HepG2 (cell line): ENCODE results near the gene DCTN4. TPM values are rescaled to one million over a fixed set of nuclear protein-coding genes. Genes with fewer than 3 reads are reported as not detected.

Experiments
- ARID4A ChIP-seq: sonication (generic); formaldehyde crosslinking; IDR thresholded peaks from 2 replicates; pipeline ENCODE4 v1.5.0; 2020; ENCODE audit warnings: mild to moderate bottlenecking, missing genetic modification reagents, borderline replicate concordance
- CCDC6 ChIP-seq: sonication (generic); formaldehyde crosslinking; IDR thresholded peaks from 2 replicates; pipeline ENCODE4 v1.8.1; 2022; ENCODE audit warnings: mild to moderate bottlenecking, missing genetic modification reagents, moderate library complexity
- CENPX ChIP-seq: sonication (generic); formaldehyde crosslinking; IDR thresholded peaks from 2 replicates; pipeline ENCODE4 v1.9.0; 2021; ENCODE audit warnings: mild to moderate bottlenecking, missing genetic modification reagents, moderate library complexity
- DPF2 ChIP-seq: sonication (generic); formaldehyde crosslinking; IDR thresholded peaks from 2 replicates; pipeline ENCODE4 v1.4.0; 2020; ENCODE audit warnings: mild to moderate bottlenecking, low read depth, missing genetic modification reagents, borderline replicate concordance
- ERF ChIP-seq: IDR thresholded peaks from 2 replicates; pipeline ENCODE4 v1.6.1; 2018; ENCODE audit warnings: missing biosample characterization, missing genetic modification reagents
- HMG20B ChIP-seq: conservative IDR thresholded peaks from 2 replicates; pipeline ENCODE4 v1.6.1; 2016; ENCODE audit warnings: missing genetic modification reagents, missing compliant biosample characterization
- HNF4A ChIP-seq: sonication (generic); formaldehyde crosslinking; IDR thresholded peaks from 2 replicates; pipeline ENCODE4 v1.4.0; 2020; ENCODE audit warnings: missing genetic modification reagents
- HOXD1 ChIP-seq: sonication (generic); formaldehyde crosslinking; IDR thresholded peaks from 2 replicates; pipeline ENCODE4 v1.5.0; 2020; ENCODE audit warnings: missing genetic modification reagents
- IKZF4 ChIP-seq: sonication (generic); formaldehyde crosslinking; IDR thresholded peaks from 2 replicates; pipeline ENCODE4 v1.5.1; 2020; ENCODE audit warnings: borderline replicate concordance, mild to moderate bottlenecking, low read depth, missing genetic modification reagents; ENCODE audit errors: not compliant biosample characterization
- MYNN ChIP-seq: sonication (generic); formaldehyde crosslinking; IDR thresholded peaks from 2 replicates; pipeline ENCODE4 v1.4.0; 2020; ENCODE audit warnings: mild to moderate bottlenecking, low read depth, missing genetic modification reagents
- NR2F6 ChIP-seq, 2 experiments: IDR thresholded peaks; 2 replicates each; pipeline ENCODE4 v1.6.1; 2016; ENCODE audit warnings: antibody characterized with exemption in 1 of 2, mild to moderate bottlenecking in 1 of 2
- SNAI1 ChIP-seq: sonication (generic); formaldehyde crosslinking; IDR thresholded peaks from 2 replicates; pipeline ENCODE4 v1.5.0; 2020; ENCODE audit warnings: mild to moderate bottlenecking, missing genetic modification reagents, borderline replicate concordance
- THAP11 ChIP-seq: IDR thresholded peaks from 2 replicates; pipeline ENCODE4 v1.6.1; 2016; ENCODE audit warnings: missing biosample characterization, missing genetic modification reagents
- ZBTB14 ChIP-seq: sonication (generic); formaldehyde crosslinking; IDR thresholded peaks from 2 replicates; pipeline ENCODE4 v1.4.0; 2020; ENCODE audit warnings: missing genetic modification reagents
- ZNF543 ChIP-seq: sonication (generic); formaldehyde crosslinking; IDR thresholded peaks from 2 replicates; pipeline ENCODE4 v1.4.0; 2020; ENCODE audit warnings: mild to moderate bottlenecking, missing genetic modification reagents
- ZNF670 ChIP-seq: sonication (generic); formaldehyde crosslinking; IDR thresholded peaks from 2 replicates; pipeline ENCODE4 v1.8.0; 2022; ENCODE audit warnings: mild to moderate bottlenecking, missing genetic modification reagents, borderline replicate concordance
- ZNF709 ChIP-seq: sonication (generic); formaldehyde crosslinking; IDR thresholded peaks from 2 replicates; pipeline ENCODE4 v1.5.0; 2020; ENCODE audit warnings: mild to moderate bottlenecking, missing genetic modification reagents
- ZNF83 ChIP-seq: sonication (generic); formaldehyde crosslinking; IDR thresholded peaks from 2 replicates; pipeline ENCODE4 v1.4.0; 2020; ENCODE audit warnings: missing genetic modification reagents, mild to moderate bottlenecking, borderline replicate concordance
- ZSCAN20 ChIP-seq: sonication (generic); formaldehyde crosslinking; IDR thresholded peaks from 2 replicates; pipeline ENCODE4 v1.4.0; 2020; ENCODE audit warnings: missing genetic modification reagents, mild to moderate bottlenecking, borderline replicate concordance
- polyA plus RNA-seq, 8 experiments: library from polyadenylated mRNA; depleted of rRNA in 3 of 8; stranded (reverse) in 7 of 8; unstranded in 1 of 8; fragments of >200 nt; fragmentation: Illumina TruSeq in 4 of 8; extraction: Trizol in 4 of 8; gene quantifications; 2 replicates each; pipeline versions ENCODE4 v1.2.1 to v1.2.3, GENCODE V29; 2011 to 2016; ENCODE audit warnings: low read depth in 4 of 8, missing spikeins in 1 of 8, mixed read lengths in 1 of 8; ENCODE audit not compliant: insufficient read depth in 1 of 8
- total RNA-seq, 5 experiments: library from RNA; depleted of rRNA; stranded (reverse); fragments of >200 nt; fragmentation: Illumina TruSeq; extraction: Trizol; gene quantifications; 2 replicates each; pipeline ENCODE4 v1.2.3, GENCODE V29; 2016; ENCODE audit warnings: low read depth in 1 of 5
- TF ChIP-seq, protein P1 (sequence below): sonication (generic); formaldehyde crosslinking; IDR thresholded peaks from 2 replicates; pipeline ENCODE4 v1.4.0; 2020; ENCODE audit warnings: missing genetic modification reagents

The DCTN4 gene
- total and polyA plus RNA-seq, 2 of the 13 experiments (the other 11 are each of a cell fraction or from before 2014, with no cell fraction given) = 24.1 to 26.9 TPM

DNA sequence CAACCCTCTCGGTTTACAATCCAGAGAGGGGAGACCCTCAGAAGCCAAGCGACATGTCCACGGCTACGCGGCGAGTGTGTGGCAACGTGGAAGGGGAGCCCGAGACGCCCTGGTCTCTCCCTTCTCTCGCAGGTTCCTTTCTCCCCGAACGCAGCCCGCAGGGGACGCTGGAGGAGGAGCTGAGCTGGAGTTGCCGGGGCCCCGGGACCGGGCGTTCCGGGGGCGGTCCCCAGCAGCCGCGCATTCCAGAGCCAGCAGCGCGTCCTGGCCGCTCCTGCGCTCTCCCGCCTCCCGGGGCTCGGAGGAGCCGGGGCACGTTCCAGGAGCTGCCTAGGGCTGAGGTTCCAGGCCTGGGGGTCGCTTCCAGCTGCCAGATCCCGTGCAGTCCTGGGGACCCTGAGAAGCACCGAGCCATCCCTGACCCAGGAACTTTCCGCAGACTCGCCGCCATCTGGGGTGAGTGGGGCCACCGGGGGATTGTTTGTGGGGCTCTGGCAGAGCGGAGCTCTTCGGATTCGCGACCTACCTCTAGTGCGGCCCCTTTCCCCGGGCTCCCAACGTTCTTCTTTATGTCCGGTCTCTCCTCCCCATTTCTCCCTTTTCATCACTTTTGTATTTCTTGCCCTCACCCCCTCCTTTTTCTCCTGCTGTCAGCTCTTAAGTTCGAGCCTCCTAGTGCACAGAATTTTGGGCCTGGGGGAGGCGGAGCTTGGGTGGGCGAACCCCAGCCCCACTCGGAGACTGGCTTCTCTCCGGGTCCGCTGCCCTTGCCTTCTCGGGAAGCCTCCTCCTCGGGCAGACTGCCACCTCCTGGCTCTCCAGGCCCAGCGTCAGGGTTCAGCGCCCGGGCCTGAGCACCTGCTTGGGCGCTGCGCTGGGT, 19.9 kb upstream of the DCTN4 start, which contains the start of gene SMIM3 (continued):
- TF ChIP-seq SNAI1 (CRISPR knock-in tag) = 0 out of 2 replicates have a peak, but pooled peaks have one; percentile 26
- TF ChIP-seq ZNF83 (CRISPR knock-in tag) = peak; percentile 64; the same call in 1 of the 2 replicates
- TF ChIP-seq NR2F6 (IDR thresholded peaks at IDR 0.05) = no peak
- peak; percentile 32; the same call in 1 of the 2 replicates for TF ChIP-seq NR2F6 (CRISPR knock-in tag; IDR thresholded peaks at IDR 0.05)
- TF ChIP-seq THAP11 (CRISPR knock-in tag) = peak; percentile 49; the same call in 1 of the 2 replicates
- TF ChIP-seq IKZF4 (CRISPR knock-in tag) = no peak
- peak; percentile 35; the same call in 1 of the 2 replicates for TF ChIP-seq ZNF709 (CRISPR knock-in tag)
- 0 out of 2 replicates have a peak, but pooled peaks have one; percentile 52 for TF ChIP-seq ZSCAN20 (CRISPR knock-in tag)
- TF ChIP-seq, protein P1, sequence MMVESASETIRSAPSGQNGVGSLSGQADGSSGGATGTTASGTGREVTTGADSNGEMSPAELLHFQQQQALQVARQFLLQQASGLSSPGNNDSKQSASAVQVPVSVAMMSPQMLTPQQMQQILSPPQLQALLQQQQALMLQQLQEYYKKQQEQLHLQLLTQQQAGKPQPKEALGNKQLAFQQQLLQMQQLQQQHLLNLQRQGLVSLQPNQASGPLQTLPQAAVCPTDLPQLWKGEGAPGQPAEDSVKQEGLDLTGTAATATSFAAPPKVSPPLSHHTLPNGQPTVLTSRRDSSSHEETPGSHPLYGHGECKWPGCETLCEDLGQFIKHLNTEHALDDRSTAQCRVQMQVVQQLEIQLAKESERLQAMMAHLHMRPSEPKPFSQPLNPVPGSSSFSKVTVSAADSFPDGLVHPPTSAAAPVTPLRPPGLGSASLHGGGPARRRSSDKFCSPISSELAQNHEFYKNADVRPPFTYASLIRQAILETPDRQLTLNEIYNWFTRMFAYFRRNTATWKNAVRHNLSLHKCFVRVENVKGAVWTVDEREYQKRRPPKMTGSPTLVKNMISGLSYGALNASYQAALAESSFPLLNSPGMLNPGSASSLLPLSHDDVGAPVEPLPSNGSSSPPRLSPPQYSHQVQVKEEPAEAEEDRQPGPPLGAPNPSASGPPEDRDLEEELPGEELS = peak; percentile 18; the same call in 1 of the 2 replicates
- 0 out of 2 replicates have a peak, but pooled peaks have one; percentile 30 for TF ChIP-seq HMG20B
- TF ChIP-seq ARID4A (CRISPR knock-in tag) = peak; percentile 74; the same call in 1 of the 2 replicates
- TF ChIP-seq MYNN (CRISPR knock-in tag) = 0 out of 2 replicates have a peak, but pooled peaks have one; percentile 27
- TF ChIP-seq ZNF670 (CRISPR knock-in tag) = 0 out of 2 replicates have a peak, but pooled peaks have one; percentile 34
- 0 out of 2 replicates have a peak, but pooled peaks have one; percentile 28 for TF ChIP-seq CCDC6 (CRISPR knock-in tag)
- no peak for TF ChIP-seq DPF2 (CRISPR knock-in tag)
- TF ChIP-seq HNF4A (CRISPR knock-in tag) = peak; percentile 3; the same call in 1 of the 2 replicates
- TF ChIP-seq ZBTB14 (CRISPR knock-in tag) = peak; percentile 27; the same call in 1 of the 2 replicates
- peak; percentile 65; the same call in 1 of the 2 replicates for TF ChIP-seq HOXD1
- TF ChIP-seq ZNF543 = peak; percentile 67; the same call in 1 of the 2 replicates
- TF ChIP-seq CENPX (CRISPR knock-in tag) = no peak
- peak; percentile 31; the same call in 1 of the 2 replicates for TF ChIP-seq ERF
